K562 (cell line): ENCODE results near the gene METTL3. TPM values are rescaled to one million over a fixed set of nuclear protein-coding genes. Genes with fewer than 3 reads are reported as not detected.
A peak's percentile ranks its signal among the peaks of the same experiment; 100 is the strongest.

Source experiments
- ATAC-seq: fragments of 200-7000 bp; cut with Tn5 transposase; 3 replicates; pipeline ENCODE4 v1.9.1; 2020; ENCODE audit warnings: moderate library complexity
- Bru-seq: library from RNA; stranded (reverse); fragments of 400-500 nt; gene quantifications from one replicate; lab custom pipeline; 2021; lab: Mats Ljungman, UMichigan
- BruChase-seq, 2 experiments: library from RNA; stranded (reverse); fragments of 400-500 nt; gene quantifications; one replicate each; lab custom pipeline; 2021; lab: Mats Ljungman, UMichigan
- BruUV-seq: library from RNA; stranded (reverse); fragments of 400-500 nt; replicated peaks from 2 replicates; lab custom pipeline; 2021; lab: Mats Ljungman, UMichigan
- CTCF ChIA-PET: fragments of 300-600 bp; formaldehyde crosslinking; extraction: SDS; loops from one replicate; lab custom pipeline; 2021; ENCODE audit warnings: low intra/inter-chr PET ratio; lab: Yijun Ruan, JAX
- POLR2A ChIA-PET: fragments of 300-600, 350-650 bp; sonication (Branson Sonifier 250); formaldehyde crosslinking; extraction: SDS; loops from one replicate; lab custom pipeline; 2021; ENCODE audit warnings: antibody characterized with exemption, inconsistent platforms; lab: Yijun Ruan, JAX
- DNase-seq, 4 experiments: peaks; one replicate each; pipeline versions ENCODE4 v3.0.0 to v3.0.0-alpha.2; 2011 to 2018; ENCODE audit warnings: low spot score in 3 of 4, mixed read lengths in 3 of 4; ENCODE audit errors: extremely low read depth in 1 of 4
- FAIRE-seq: peaks from 2 replicates; lab custom pipeline; 2011; peaks lifted over from hg19 to GRCh38; lab: Jason Lieb, UNC
- H2AFZ ChIP-seq: 2 replicates; pipeline ENCODE4 v1.6.0; 2011; ENCODE audit warnings: low read depth, low read length, control low read depth, inconsistent platforms
- H3K27ac ChIP-seq: fragments of 200-600 bp; 3 replicates; pipeline ENCODE4 v1.8.0; 2011; ENCODE audit warnings: low read depth, mild to moderate bottlenecking, control low read depth, inconsistent platforms, low read length, moderate library complexity, mixed read lengths; ENCODE audit errors: extremely low read depth
- H3K27me3 ChIP-seq, 2 experiments: fragments of 300-600 bp in 1 of 2; 2 replicates in 1 of 2; 3 replicates in 1 of 2; pipeline versions ENCODE4 v1.6.0 to v1.8.0; 2011; ENCODE audit warnings: inconsistent platforms in 2 of 2, low read length in 2 of 2, mild to moderate bottlenecking in 1 of 2, mixed read lengths in 1 of 2, moderate library complexity in 1 of 2; ENCODE audit not compliant: control insufficient read depth in 2 of 2, insufficient read depth in 2 of 2
- H3K36me3 ChIP-seq: fragments of 300-600 bp; 3 replicates; pipeline ENCODE4 v1.8.0; 2011; ENCODE audit warnings: mild to moderate bottlenecking, low read length, inconsistent platforms; ENCODE audit not compliant: control insufficient read depth, insufficient read depth
- H3K4me1 ChIP-seq, 2 experiments: fragments of 200-600 bp in 1 of 2; replicated peaks in 1 of 2; 2 replicates in 1 of 2; 3 replicates in 1 of 2; pipeline versions ENCODE4 v1.5.1 to v1.8.0; 2011; ENCODE audit warnings: inconsistent platforms in 2 of 2, low read length in 2 of 2, mild to moderate bottlenecking in 1 of 2, mixed read lengths in 1 of 2, moderate library complexity in 1 of 2; ENCODE audit not compliant: control insufficient read depth in 2 of 2, insufficient read depth in 2 of 2
- H3K4me2 ChIP-seq: 2 replicates; pipeline ENCODE4 v1.6.1; 2011; ENCODE audit warnings: low read length, control low read depth, inconsistent platforms, mixed read lengths; ENCODE audit not compliant: insufficient read depth
- H3K4me3 ChIP-seq: fragments of 200-600 bp; sonication (generic), shearing (Covaris generic); 2 replicates; pipeline ENCODE4 v1.5.1; 2016; ENCODE audit warnings: control low read depth, inconsistent platforms
- H3K79me2 ChIP-seq: fragments of 200-600 bp; 3 replicates; pipeline ENCODE4 v1.8.0; 2011; ENCODE audit warnings: low read length, inconsistent platforms; ENCODE audit not compliant: control insufficient read depth, insufficient read depth
- H3K9ac ChIP-seq, 2 experiments: 2 replicates each; pipeline versions ENCODE4 v1.6.0 to v1.6.1; 2011; ENCODE audit warnings: low read depth in 2 of 2, low read length in 2 of 2, control low read depth in 1 of 2, inconsistent platforms in 1 of 2, mild to moderate bottlenecking in 1 of 2, mixed read lengths in 1 of 2; ENCODE audit not compliant: insufficient read depth in 1 of 2
- H3K9me1 ChIP-seq: one replicate; pipeline ENCODE4 v1.6.0; 2011; ENCODE audit warnings: inconsistent platforms, mild to moderate bottlenecking, low read length, moderate library complexity; ENCODE audit not compliant: control insufficient read depth, insufficient read depth
- H3K9me3 ChIP-seq: replicated peaks from 2 replicates; pipeline ENCODE4 v1.5.1; 2011; ENCODE audit warnings: low read depth, low read length, inconsistent platforms; ENCODE audit not compliant: control insufficient read depth, insufficient read depth
- H4K20me1 ChIP-seq: replicated peaks from 2 replicates; pipeline ENCODE4 v1.6.1; 2011; ENCODE audit warnings: low read length, inconsistent platforms, mixed read lengths; ENCODE audit not compliant: control insufficient read depth, insufficient read depth
- ESRRA ChIP-seq: fragments of 450-650 bp; IDR thresholded peaks from 2 replicates; pipeline ENCODE4 v1.6.1; 2014; ENCODE audit warnings: low read depth, mild to moderate bottlenecking, moderate library complexity, borderline replicate concordance
- NFE2 ChIP-seq: IDR thresholded peaks from 2 replicates; pipeline ENCODE4 v1.6.1; 2014; ENCODE audit warnings: antibody characterized with exemption, low read depth
- NR2C1 ChIP-seq, 2 experiments: fragments of 450-650 bp; IDR thresholded peaks; 2 replicates each; pipeline ENCODE4 v1.6.1; 2017; ENCODE audit warnings: mild to moderate bottlenecking in 2 of 2, antibody characterized with exemption in 1 of 2, inconsistent platforms in 1 of 2, missing compliant biosample characterization in 1 of 2, missing genetic modification characterization in 1 of 2
- NRF1 ChIP-seq, 2 experiments: fragments of 450-650 bp; IDR thresholded peaks in 1 of 2; conservative IDR thresholded peaks in 1 of 2; 2 replicates each; pipeline ENCODE4 v1.6.1; 2014; ENCODE audit warnings: mild to moderate bottlenecking in 2 of 2
- PHF8 ChIP-seq: fragments of 200-600 bp; sonication (generic); IDR thresholded peaks from 2 replicates; pipeline ENCODE4 v1.6.1; 2012; ENCODE audit warnings: mixed run types, mild to moderate bottlenecking, inconsistent platforms, low read length, moderate library complexity, borderline replicate concordance
- POLR3G ChIP-seq: IDR thresholded peaks from 2 replicates; pipeline ENCODE4 v1.6.1; 2011; ENCODE audit not compliant: insufficient read length, insufficient replicate concordance; ENCODE audit errors: extremely low read depth
- PTRF ChIP-seq: fragments of 450-650 bp; IDR thresholded peaks from 2 replicates; pipeline ENCODE4 v1.6.1; 2016; ENCODE audit warnings: mild to moderate bottlenecking, missing genetic modification characterization, missing compliant biosample characterization
- TBL1XR1 ChIP-seq, 2 experiments: IDR thresholded peaks; 2 replicates each; pipeline ENCODE4 v1.6.1; 2012; ENCODE audit warnings: improper control_type of control experiment in 2 of 2, low read length in 2 of 2, mild to moderate bottlenecking in 1 of 2
- UBTF ChIP-seq, 2 experiments: IDR thresholded peaks; 2 replicates each; pipeline ENCODE4 v1.6.1; 2012; ENCODE audit warnings: improper control_type of control experiment in 2 of 2, low read depth in 2 of 2, low read length in 2 of 2, borderline replicate concordance in 1 of 2
- XRCC4 ChIP-seq: IDR thresholded peaks from one replicate; pipeline ENCODE4 v1.6.1; 2011; ENCODE audit not compliant: insufficient read depth, insufficient read length; ENCODE audit errors: extremely low read depth
- ZNF311 ChIP-seq: fragments of 250-450 bp; sonication (Bioruptor Pico); IDR thresholded peaks from 2 replicates; pipeline ENCODE4 v1.4.0; 2020; ENCODE audit warnings: mild to moderate bottlenecking, moderate library complexity
- ZNF384 ChIP-seq: IDR thresholded peaks from 2 replicates; pipeline ENCODE4 v1.6.1; 2012; ENCODE audit warnings: low read depth, low read length, improper control_type of control experiment
- WGBS: fragments of 100-300 bp; shearing (Covaris generic); methylation state at CpG from one replicate; pipeline ENCODE4 v1.1.6; 2016; ENCODE audit warnings: low coverage, mixed read lengths; ENCODE audit not compliant: insufficient coverage; ENCODE audit errors: missing lambda C conversion rate; 5-methylcytosine and 5-hydroxymethylcytosine counted together
- in situ Hi-C: fragments of 300-500 bp; cut with MboI; formaldehyde crosslinking; loops from 4 replicates; pipeline ENCODE4 v1.15.0; 2018; ENCODE audit warnings: inconsistent platforms, mixed read lengths
- intact Hi-C: fragments of 100-400 bp; cut with micrococcal nuclease; formaldehyde crosslinking; loops from 2 replicates; pipeline ENCODE4 v1.14.2; 2022
- long read RNA-seq, 3 experiments: library from polyadenylated mRNA in 2 of 3; library from RNA in 1 of 3; unstranded in 2 of 3; stranded (forward) in 1 of 3; transcript quantifications; one replicate each; pipeline ENCODE4 v2.0.0, GENCODE V29; 2019 to 2022
- polyA minus RNA-seq, 3 experiments: library from RNA; depleted of rRNA, polyadenylated mRNA; stranded (reverse); fragments of >200 nt; gene quantifications; 2 replicates each; pipeline ENCODE4 v1.2.3, GENCODE V29; 2011
- polyA plus RNA-seq, 8 experiments: library from polyadenylated mRNA; depleted of rRNA in 4 of 8; stranded (reverse) in 5 of 8; unstranded in 3 of 8; fragments of >200 nt; fragmentation: Nextera tagmentation in 2 of 8; fragmentation: Illumina TruSeq in 1 of 8; extraction: Ambion mirVana in 2 of 8; extraction: Trizol in 1 of 8; gene quantifications; 2 replicates each; pipeline versions ENCODE4 v1.2.1 to v1.2.3, GENCODE V29; 2011 to 2014; ENCODE audit warnings: inconsistent platforms in 1 of 8, missing spikeins in 1 of 8
- total RNA-seq, 7 experiments: library from RNA; depleted of rRNA in 6 of 7; stranded (reverse); fragments of >200 nt in 6 of 7; fragmentation: Illumina TruSeq in 2 of 7; extraction: Trizol in 2 of 7; gene quantifications; 2 replicates each; pipeline versions ENCODE4 v1.2.1 to v1.2.3, GENCODE V29; 2011 to 2021; ENCODE audit warnings: low replicate concordance in 1 of 7

The METTL3 gene
- total RNA-seq (2011; cell fraction: chromatin; rRNA removed; ENCODE audit: low replicate concordance): 295 and 322 TPM in 2 replicates
- 198 and 212 TPM in 2 replicates for total RNA-seq (2011; cell fraction: nucleolus; rRNA removed)
- 245 and 280 TPM in 2 replicates for total RNA-seq (2011; cell fraction: nucleoplasm; rRNA removed)
- total RNA-seq (2014; rRNA removed): 47.8 and 61.1 TPM in 2 replicates
- 57.7 and 65.7 TPM in 2 replicates for total RNA-seq (2014; rRNA removed; fragmentation: Illumina TruSeq; extraction: Trizol)
- 54.7 and 60.2 TPM in 2 replicates for total RNA-seq (2015; rRNA removed; fragmentation: Illumina TruSeq; extraction: Trizol)
- total RNA-seq (2021): 59.0 and 63.3 TPM in 2 replicates
- polyA plus RNA-seq (2011; rRNA removed): 151 and 164 TPM in 2 replicates
- 92.2 and 102 TPM in 2 replicates for polyA plus RNA-seq (2011; cell fraction: cytosol; rRNA removed)
- polyA plus RNA-seq (2011; cell fraction: nucleus; rRNA removed): 670 and 824 TPM in 2 replicates
- polyA plus RNA-seq (2012): 55.0 and 67.4 TPM in 2 replicates
- polyA plus RNA-seq (2014; fragmentation: Illumina TruSeq; extraction: Trizol): 68.3 and 74.8 TPM in 2 replicates
- 10 to 100 TPM; 42.1 to 66.8 TPM for polyA plus RNA-seq (2014; fragmentation: Nextera tagmentation; extraction: Ambion mirVana)
- 102 and 115 TPM in 2 replicates for polyA plus RNA-seq (2014; rRNA removed)
- polyA minus RNA-seq (2011; rRNA and poly(A)+ RNA removed): 77.7 and 80.8 TPM in 2 replicates
- polyA minus RNA-seq (2011; cell fraction: cytosol; rRNA and poly(A)+ RNA removed): 30.7 and 37.8 TPM in 2 replicates
- 88.6 and 132 TPM in 2 replicates for polyA minus RNA-seq (2011; cell fraction: nucleus; rRNA and poly(A)+ RNA removed)
- Bru-seq, nascent RNA: percentile 92 among the genes with signal in this experiment
- percentile 90 among the genes with signal in this experiment for BruChase-seq, experiment 1, labeled RNA remaining after a 2-hour chase
- percentile 91 among the genes with signal in this experiment for BruChase-seq, experiment 2, labeled RNA remaining after a 6-hour chase
- long read RNA-seq, experiment 1, transcript METTL3-201 (11 exons, 2,015 nt): major isoform, 58 of 145 reads
- long read RNA-seq, experiment 1, partial matches to known transcripts: 25 of 145 reads
- long read RNA-seq, experiment 1, other reads (novel, unspliced or antisense): 59 of 145 reads
- long read RNA-seq, experiment 2, transcript METTL3-201 (11 exons, 2,015 nt): major isoform, 20 of 33 reads
- long read RNA-seq, experiment 2, partial matches to known transcripts: 6 of 33 reads
- long read RNA-seq, experiment 2, other reads (novel, unspliced or antisense): 7 of 33 reads
- long read RNA-seq, experiment 3, transcript METTL3-201 (11 exons, 2,015 nt): major isoform, 23 of 42 reads
- long read RNA-seq, experiment 3, partial matches to known transcripts: 1 of 42 reads
- long read RNA-seq, experiment 3, other reads (novel, unspliced or antisense): 15 of 42 reads

GRCh38 chr14:21510735-21511657 is at the start of gene METTL3:
Gene METTL3 (minus strand): TSS chr14:21511340. CDS start chr14:21511223, 117 bp downstream.
- BruUV-seq: TSS peak; percentile 79
- TF ChIP-seq NR2C1 (IDR thresholded peaks at IDR 0.05) (peak; percentile 97), NR2C1 (tag; IDR thresholded peaks at IDR 0.05) (peak; percentile 98), ZNF384 (peak; percentile 29; the same call in 1 of the 2 replicates), PTRF (0 out of 2 replicates have a peak, but pooled peaks have one; percentile 41), ESRRA (peak; percentile 25; the same call in 1 of the 2 replicates), XRCC4 (no peak), NRF1 (conservative IDR thresholded peaks at IDR 0.05 in 1 of 2, IDR thresholded peaks at IDR 0.05 in 1 of 2) (peak; percentile 82 to 86), TBL1XR1 (IDR thresholded peaks at IDR 0.05; ENCODE audit: low read length in 2 of 2) (peak in 1 of 2 experiments; percentile 38; a peak in 1 of 4 replicates), POLR3G (no peak), NFE2 (peak; percentile 34; the same call in 1 of the 2 replicates), UBTF (IDR thresholded peaks at IDR 0.05; ENCODE audit: borderline replicate concordance in 1 of 2, low read depth in 2 of 2, low read length in 2 of 2) (0 out of 4 replicates have a peak, but pooled peaks have one; percentile 17 to 23), PHF8 (peak; percentile 78; the same call in 1 of the 2 replicates), ZNF311 (no peak)

More at GRCh38 chr14:21510735-21511657, at the start of gene METTL3:
- H3K79me2 ChIP-seq: peaks cover 49% of the 10 kb centered on the region
- intact Hi-C loops (loop anchor here (2.0 to 5.0 kb wide), 3 partner anchors 16 to 46 kb away; partner anchors contain the start of genes RAB2B, SALL2 and TOX4), in situ Hi-C loops (no loop called here)
- peak within 1 kb of the TSS; percentile 91 for H3K27ac ChIP-seq
- H3K27me3 ChIP-seq: no peaks in the 10 kb centered on the region
- no peaks in the 10 kb centered on the region for H3K9me3 ChIP-seq
- no peaks in the 10 kb centered on the region for H4K20me1 ChIP-seq
- H3K4me2 ChIP-seq: peak within 1 kb of the TSS; percentile 87
- DNase-seq (peak; percentile 80 to 97 (median 84)), FAIRE-seq (peak; percentile 98), ATAC-seq (peak; percentile 97)
- peak within 1 kb of the TSS; percentile 59 for H3K4me3 ChIP-seq
- H3K36me3 ChIP-seq: peaks cover 26% of the 10 kb centered on the region
- H3K9ac ChIP-seq: peak within 1 kb of the TSS; percentile 92 to 94
- ChIA-PET CTCF (no interaction called here), POLR2A (interaction anchor here (0.6 to 3.5 kb wide), 18 partner anchors 8 to 1413 kb away, joined by 3 to 39 read pairs (median 4); partner anchors contain the start of genes CHD8 and SALL2)
- H2AFZ ChIP-seq: peak within 1 kb of the TSS; percentile 80
- 0% methylated on average over 41 of the region's 53 CpGs for WGBS
- H3K4me1 ChIP-seq: no peaks in the 10 kb centered on the region; a peak in 2 of 5 replicates
- no peaks in the 10 kb centered on the region for H3K9me1 ChIP-seq
